ENCODE results near the gene SUV39H2.

The SUV39H2 gene

GRCh38 chr10:14911801-14912200 lies 33.1 kb downstream of the SUV39H2 start:
- no peak for DNase-seq (ENCODE audit: low read depth)
- H3K4me3 ChIP-seq (ENCODE audit: low read depth, low read length), result no peak overlapping the region
- TF ChIP-seq CTCF (IDR thresholded peaks at IDR 0.05; ENCODE audit: low read depth, low read length, missing control alignments), result no peak

- TF ChIP-seq CTCF (IDR thresholded peaks at IDR 0.05; ENCODE audit: low read depth, low read length, missing control alignments), result no peak
- no peak for DNase-seq (ENCODE audit: low read depth)
- H3K4me3 ChIP-seq (ENCODE audit: low read depth, low read length), result no peak overlapping the region
Observed at GRCh38 chr10:14916600-14916999, 37.9 kb downstream of the SUV39H2 start.

- no peak for DNase-seq (ENCODE audit: low read depth)
- no peak overlapping the region for H3K4me3 ChIP-seq (ENCODE audit: low read depth, low read length)
- TF ChIP-seq CTCF (IDR thresholded peaks at IDR 0.05; ENCODE audit: low read depth, low read length, missing control alignments), result no peak
Observed at GRCh38 chr10:14917827-14918226, 39.2 kb downstream of the SUV39H2 start.

GRCh38 chr10:14918964-14919363 lies 40.3 kb downstream of the SUV39H2 start:
- no peak for TF ChIP-seq CTCF (IDR thresholded peaks at IDR 0.05; ENCODE audit: low read depth, low read length, missing control alignments)
- no peak overlapping the region for H3K4me3 ChIP-seq (ENCODE audit: low read depth, low read length)
- DNase-seq (ENCODE audit: low read depth), result no peak

GRCh38 chr10:14924013-14924412 lies 45.3 kb downstream of the SUV39H2 start:
- TF ChIP-seq CTCF (IDR thresholded peaks at IDR 0.05; ENCODE audit: low read depth, low read length, missing control alignments), result no peak
- H3K4me3 ChIP-seq (ENCODE audit: low read depth, low read length), result no peak overlapping the region
- DNase-seq (ENCODE audit: low read depth), result no peak

GRCh38 chr10:14925268-14925667 lies 46.6 kb downstream of the SUV39H2 start:
- no peak for DNase-seq (ENCODE audit: low read depth)
- no peak overlapping the region for H3K4me3 ChIP-seq (ENCODE audit: low read depth, low read length)
- no peak for TF ChIP-seq CTCF (IDR thresholded peaks at IDR 0.05; ENCODE audit: low read depth, low read length, missing control alignments)

GRCh38 chr10:14926061-14926470 lies 47.4 kb downstream of the SUV39H2 start:
- no peak overlapping the region for H3K4me3 ChIP-seq (ENCODE audit: low read depth, low read length)
- TF ChIP-seq CTCF (IDR thresholded peaks at IDR 0.05; ENCODE audit: low read depth, low read length, missing control alignments), result no peak
- DNase-seq (ENCODE audit: low read depth), result no peak

All from GM12864 (cell line).